Stimulated activated CD8-positive, alpha-beta memory T cell treated with anti-CD3 and anti-CD28 coated beads, Interleukin-4, amount 100 ng/mL, for 4 hours (primary cell): ENCODE results near the gene OGT.
"Not testable (repeated sequence)": the region's sequence is repeated elsewhere in the genome, so short reads cannot be mapped to it uniquely, and the experiment has no call there.

ENCODE experiments used
- DNase-seq, 2 donors: peaks; one replicate each; pipeline ENCODE4 v3.0.0-alpha.2; 2020; ENCODE audit warnings: low read depth in 2 of 2, low spot score in 1 of 2

The OGT gene

GRCh38 chrX:71579990-71580380 lies 47.1 kb downstream of the OGT start:
- DNase-seq: no peak

GRCh38 chrX:71581210-71581609 lies 48.3 kb downstream of the OGT start:
- DNase-seq: no peak

DNA sequence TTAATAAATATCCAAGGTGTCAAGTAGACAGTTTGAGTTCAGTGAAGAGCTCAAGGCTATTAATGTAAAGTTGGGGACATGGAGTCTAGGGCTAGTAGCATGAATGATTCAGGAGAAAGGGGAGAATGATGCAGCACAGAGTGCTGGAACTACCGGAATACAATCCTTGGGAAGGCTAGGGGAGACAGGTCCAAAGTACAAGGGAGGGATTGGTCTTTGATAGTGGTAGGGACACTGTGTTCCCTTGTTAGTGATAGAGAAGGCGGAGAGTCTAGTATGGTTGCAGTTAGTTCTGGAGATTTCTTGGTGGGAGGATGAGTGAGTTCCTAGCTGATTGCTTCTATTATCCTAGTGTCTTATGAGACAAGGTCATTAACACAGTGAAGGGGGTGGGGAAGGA lies 54.0 kb downstream of the OGT start:
- DNase-seq: no peak

GRCh38 chrX:71593210-71593609 lies 60.3 kb downstream of the OGT start:
- not testable (repeated sequence) for DNase-seq

DNA sequence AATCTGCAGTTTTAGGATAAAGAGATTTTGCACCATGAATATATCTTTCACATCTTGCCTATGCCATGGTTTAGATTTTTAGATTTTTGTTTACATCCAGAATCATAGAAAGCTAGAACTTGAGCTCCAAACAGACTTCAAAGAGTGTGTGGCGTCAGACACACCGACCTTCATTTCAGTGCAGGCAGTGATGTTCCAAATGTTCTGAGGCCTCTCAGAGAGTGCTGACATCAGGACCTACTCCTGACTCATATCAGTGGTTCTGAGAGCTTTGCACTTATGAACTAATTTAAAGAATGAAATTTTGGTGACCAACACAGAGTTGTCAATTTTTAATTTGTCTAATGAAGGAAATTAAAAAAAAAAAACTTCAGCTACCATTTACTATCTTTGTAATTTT lies 67.1 kb downstream of the OGT start:
- DNase-seq: no peak

GRCh38 chrX:71603618-71604017 lies 70.7 kb downstream of the OGT start:
- DNase-seq: no peak

GRCh38 chrX:71604141-71604540 lies 71.2 kb downstream of the OGT start:
- no peak for DNase-seq

DNA sequence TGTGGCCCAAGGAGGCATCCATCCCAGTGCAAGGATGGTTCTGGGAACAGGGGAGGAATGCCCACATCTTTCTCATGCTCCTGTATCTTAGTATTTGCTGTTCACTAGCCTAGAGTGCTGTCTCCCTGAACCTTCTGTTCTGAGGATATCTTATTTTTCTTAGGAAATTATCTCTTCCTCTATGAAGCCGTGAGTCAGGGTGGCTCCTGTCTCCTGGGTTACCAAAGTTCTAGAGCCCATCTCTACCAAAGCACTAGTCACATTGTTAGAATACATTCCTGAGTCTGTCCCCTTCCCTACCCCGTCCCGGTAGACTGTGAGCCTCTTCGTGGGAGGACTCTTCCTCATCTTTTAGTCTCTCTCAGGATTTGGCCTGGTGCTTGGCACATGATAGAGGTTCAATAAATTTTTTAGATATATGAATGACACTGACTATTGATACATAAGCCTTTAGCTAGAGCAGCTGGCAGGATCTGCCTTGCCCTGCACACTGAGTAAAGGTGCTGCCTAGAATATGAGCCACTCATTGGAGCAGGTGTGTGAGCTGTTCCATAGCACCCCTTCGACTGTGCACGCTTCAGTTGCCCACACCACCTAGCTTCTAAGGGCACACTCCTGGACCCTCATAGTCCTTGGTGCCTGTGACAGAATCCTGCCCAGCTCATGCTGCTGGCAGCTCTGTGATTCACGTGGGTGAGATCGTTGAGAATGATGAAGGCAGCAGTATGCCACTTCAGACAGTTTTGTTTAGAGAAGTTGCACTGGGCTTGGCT lies 72.1 kb downstream of the OGT start:
- DNase-seq: no peak

DNA sequence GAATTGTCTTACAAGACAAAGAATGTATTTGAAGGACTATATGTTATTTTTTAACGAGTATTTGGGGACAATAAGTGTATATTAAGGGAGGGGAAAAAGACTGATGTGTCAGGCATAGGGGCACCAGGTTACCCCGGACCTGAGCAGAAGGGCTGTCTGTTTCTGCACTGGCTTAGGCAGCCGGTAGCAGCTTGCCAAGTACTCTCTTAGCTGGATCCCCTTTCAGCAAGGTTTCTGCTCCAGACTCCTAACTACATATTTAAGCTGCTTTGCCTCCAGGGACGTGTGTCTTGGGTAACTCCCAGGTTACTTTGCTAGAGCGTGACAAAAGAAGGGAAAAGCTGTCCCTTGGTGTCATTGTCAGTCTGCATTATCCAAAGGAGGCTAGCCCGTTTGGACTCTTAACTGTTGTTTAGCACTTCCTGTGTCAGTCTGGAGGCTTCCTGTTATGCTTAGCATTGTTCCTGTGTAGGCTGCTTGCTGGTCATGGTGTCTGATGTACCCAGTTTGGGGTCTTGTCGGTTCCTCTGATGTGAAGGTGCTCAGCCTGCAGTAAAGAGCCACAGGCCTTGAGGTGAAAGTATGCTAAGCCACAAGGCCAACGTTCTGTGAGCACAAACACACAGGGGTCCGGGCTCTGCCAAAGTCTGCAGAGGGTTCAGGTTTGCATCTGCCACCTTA lies 73.8 kb downstream of the OGT start:
- DNase-seq: no peak

DNA sequence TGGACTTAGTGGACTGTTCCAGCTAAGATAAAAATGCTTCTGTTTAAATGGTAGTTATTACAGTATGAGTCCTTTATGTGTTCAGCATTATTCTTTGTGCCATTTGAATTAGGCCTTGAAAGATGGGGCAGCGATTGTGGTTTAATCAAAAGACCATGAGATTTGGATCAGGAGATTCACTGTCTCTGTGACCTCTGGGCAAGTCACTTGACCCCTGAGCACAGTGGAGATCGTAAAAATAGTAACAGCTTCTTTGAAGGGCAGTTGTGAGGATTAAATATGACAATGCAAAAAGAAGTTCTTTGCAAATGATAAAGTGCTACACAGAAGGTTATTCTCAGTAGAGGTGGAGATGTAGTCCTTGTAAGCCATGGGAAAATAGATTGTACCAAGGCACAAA lies 74.6 kb downstream of the OGT start:
- no peak for DNase-seq

DNA sequence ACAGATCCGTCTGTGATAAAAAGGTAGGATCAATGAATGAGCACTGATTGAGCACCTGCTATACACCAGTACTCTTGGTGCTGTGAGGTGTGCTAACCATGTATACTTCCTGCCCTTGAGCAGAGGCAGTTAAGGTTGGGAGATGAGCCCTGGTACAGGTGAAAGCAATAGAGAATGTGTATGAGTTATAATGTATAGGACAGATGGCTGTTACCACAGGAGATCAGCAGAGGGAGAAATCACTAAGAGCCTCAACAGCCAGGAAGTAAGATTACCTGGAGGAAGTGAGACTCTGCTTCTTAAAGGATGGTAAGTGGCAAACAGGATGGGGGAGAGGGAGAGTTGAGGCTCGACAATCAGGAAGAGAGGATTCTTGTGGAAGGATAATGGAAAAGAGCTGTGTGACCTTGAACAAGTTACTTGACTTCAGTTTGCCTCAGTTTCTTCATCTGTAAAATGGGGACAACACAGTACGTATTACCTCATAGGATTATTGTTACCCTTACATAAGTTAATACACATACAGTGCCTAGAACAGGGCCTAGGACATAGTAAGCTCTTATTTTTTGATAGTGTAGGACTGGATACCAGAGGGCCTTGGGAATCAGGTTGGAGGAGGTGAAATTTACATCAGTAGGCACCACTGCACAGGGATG lies 76.3 kb downstream of the OGT start:
- DNase-seq: no peak

GRCh38 chrX:71611736-71612135 lies 78.8 kb downstream of the OGT start:
- DNase-seq: not testable (repeated sequence)

- no peak for DNase-seq
These were observed 79.4 kb downstream of the OGT start for GRCh38 chrX:71612256-71612655.

GRCh38 chrX:71615056-71615455 lies 82.2 kb downstream of the OGT start:
- DNase-seq: no peak

- DNase-seq: no peak
These were observed 83.0 kb downstream of the OGT start for GRCh38 chrX:71615954-71616353.

GRCh38 chrX:71616672-71617529 lies 84.0 kb downstream of the OGT start:
- no peak for DNase-seq

- DNase-seq: no peak
These were observed 84.8 kb downstream of the OGT start for GRCh38 chrX:71617742-71618141.

DNA sequence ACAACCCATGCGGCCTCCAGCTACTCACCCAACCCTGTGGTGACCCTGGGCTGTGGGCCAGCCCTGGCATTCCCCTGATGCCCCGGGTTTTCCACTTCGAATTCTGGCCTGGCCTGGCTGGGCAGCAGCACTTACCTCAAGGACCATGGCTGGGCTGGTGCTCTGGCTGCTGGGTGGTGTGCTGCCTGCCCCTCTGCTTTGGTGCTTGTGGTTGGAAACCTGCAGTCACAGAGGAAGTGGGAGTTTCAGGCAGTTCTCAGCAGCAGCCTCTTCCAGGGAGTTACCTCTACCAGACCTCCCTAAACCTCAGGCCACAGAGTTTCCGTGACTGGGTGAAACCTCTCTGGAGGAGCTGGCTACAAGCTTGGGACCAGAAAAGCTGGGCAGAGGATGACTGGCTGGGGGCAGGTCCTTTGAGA lies 85.4 kb downstream of the OGT start, which contains the start of gene CXCR3:
TSS of gene CXCR3 (minus strand) at position 209 of the 419 bp plus-strand sequence. CDS start at position 147, 62 bp downstream.
- DNase-seq: peak; percentile 31 to 63

DNA sequence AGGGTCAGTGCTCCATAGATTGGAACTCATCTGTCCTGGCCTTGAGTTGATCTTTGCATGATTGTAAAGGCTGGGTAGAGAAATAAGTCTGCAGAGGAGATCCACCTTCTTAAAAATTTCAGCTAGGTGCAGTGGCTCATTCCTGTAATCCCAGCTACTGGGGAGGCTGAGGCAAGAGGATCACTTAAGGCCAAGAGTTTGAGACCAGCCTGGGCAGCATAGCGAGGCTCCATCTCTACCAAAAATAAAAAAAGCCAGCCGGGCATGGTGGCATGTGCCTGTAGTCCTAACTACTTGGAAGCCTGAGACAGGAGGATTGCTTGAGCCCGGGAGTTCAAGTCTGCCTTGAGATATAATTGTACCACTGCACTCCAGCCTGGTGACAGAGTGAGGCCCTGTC lies 85.9 kb downstream of the OGT start:
- no peak for DNase-seq

GRCh38 chrX:71619193-71619592 lies 86.3 kb downstream of the OGT start:
- peak; percentile 24 to 48 for DNase-seq

GRCh38 chrX:71619986-71620385 lies 87.1 kb downstream of the OGT start:
- DNase-seq: no peak
